ENCODE measurements around the gene HOGA1. TPM values are rescaled to one million over a fixed set of nuclear protein-coding genes. Genes with fewer than 3 reads are reported as not detected.
"Not testable (repeated sequence)": the region's sequence is repeated elsewhere in the genome, so short reads cannot be mapped to it uniquely, and the experiment has no call there.

The HOGA1 gene
- total RNA-seq, 4 donors from 2014 or later = 0.67 to 4.5 (median 0.93) TPM

DNA sequence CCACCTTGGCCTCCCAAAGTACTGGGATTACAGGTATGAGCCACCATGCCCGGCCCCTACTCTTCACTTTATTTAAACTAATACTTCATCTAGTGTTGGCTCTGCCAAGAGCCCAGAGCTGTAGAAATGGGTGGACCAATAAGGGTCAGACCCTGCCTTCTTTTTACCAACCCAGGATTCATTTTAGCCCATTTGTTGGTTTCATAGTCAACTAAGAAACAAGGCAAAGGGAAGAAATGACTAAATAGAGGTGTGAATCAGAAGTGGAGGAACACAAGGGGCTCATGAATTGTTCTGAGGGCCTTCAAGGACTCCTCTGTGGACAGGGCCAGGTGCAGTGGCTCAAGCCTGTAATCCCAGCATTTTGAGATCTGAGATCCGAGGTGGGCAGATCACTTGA is 10.5 kb upstream of the HOGA1 start:
- DNase-seq = no peak
- WGBS, 2 donors = 43 to 50% methylated on average over 2 of the region's 2 CpGs
- H3K36me3 ChIP-seq = peaks cover 3 to 16% of the 10 kb centered on the region in 2 donors
- no peaks in the 10 kb centered on the region for H3K27me3 ChIP-seq
- H3K27ac ChIP-seq = peak overlapping the region in 2 of 3 donors; percentile 67 to 77
- TF ChIP-seq POLR2A (IDR thresholded peaks at IDR 0.05) = no peak
- TF ChIP-seq, protein P1, sequence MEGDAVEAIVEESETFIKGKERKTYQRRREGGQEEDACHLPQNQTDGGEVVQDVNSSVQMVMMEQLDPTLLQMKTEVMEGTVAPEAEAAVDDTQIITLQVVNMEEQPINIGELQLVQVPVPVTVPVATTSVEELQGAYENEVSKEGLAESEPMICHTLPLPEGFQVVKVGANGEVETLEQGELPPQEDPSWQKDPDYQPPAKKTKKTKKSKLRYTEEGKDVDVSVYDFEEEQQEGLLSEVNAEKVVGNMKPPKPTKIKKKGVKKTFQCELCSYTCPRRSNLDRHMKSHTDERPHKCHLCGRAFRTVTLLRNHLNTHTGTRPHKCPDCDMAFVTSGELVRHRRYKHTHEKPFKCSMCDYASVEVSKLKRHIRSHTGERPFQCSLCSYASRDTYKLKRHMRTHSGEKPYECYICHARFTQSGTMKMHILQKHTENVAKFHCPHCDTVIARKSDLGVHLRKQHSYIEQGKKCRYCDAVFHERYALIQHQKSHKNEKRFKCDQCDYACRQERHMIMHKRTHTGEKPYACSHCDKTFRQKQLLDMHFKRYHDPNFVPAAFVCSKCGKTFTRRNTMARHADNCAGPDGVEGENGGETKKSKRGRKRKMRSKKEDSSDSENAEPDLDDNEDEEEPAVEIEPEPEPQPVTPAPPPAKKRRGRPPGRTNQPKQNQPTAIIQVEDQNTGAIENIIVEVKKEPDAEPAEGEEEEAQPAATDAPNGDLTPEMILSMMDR (IDR thresholded peaks at IDR 0.05) = no peak
- intact Hi-C loops (cut with DNase I) = no loop called here
- peaks cover 16 to 21% of the 10 kb centered on the region in 2 donors for H3K4me1 ChIP-seq
- H3K4me3 ChIP-seq (replicated peaks in 1 of 3) = no peak overlapping the region
- H3K9me3 ChIP-seq = no peaks in the 10 kb centered on the region

DNA sequence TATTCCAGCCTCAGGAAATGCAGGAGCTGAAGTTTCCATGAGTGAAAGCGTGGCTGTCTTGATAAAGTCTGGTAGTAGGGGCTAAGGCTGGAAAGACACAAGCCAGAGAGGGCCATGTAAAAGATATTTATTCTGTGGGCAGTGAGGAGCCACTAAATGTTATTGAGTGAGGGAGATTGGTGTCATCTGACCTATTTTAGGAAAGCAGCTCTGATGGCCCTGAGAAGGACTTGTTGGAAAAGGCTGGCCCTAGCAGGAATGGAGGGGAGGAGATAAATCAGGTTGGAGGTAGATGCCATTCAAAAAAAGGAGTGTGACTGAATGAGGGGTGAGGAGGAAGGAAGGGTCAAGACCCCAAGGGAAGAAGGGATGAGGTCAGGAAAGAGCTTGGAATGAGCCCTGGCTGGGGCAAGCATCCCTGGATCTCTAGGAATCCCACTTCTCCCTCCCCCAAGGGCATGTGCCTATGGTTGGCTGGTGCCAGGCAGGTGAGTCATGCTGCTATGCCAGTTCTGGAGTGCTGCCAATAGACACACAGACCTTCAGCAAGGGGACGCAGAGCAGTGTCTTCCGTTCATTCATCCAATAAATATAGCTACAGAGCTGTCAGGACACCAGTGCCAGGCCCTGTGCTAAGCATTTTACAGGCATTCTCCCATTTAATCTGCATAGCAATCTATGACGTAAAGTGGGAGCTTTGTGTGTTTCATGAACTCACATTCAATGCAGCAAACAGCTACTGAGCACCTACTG is 9.6 kb upstream of the HOGA1 start:
- H3K27ac ChIP-seq = peak overlapping the region; percentile 57 to 77 (median 67)
- peak; percentile 94 to 96 for DNase-seq
- no peaks in the 10 kb centered on the region for H3K9me3 ChIP-seq
- intact Hi-C loops (cut with DNase I) = no loop called here
- no peaks in the 10 kb centered on the region for H3K27me3 ChIP-seq
- H3K4me1 ChIP-seq = peaks cover 16 to 21% of the 10 kb centered on the region in 2 donors
- WGBS, 2 donors = 50 to 54% methylated on average over 4 of the region's 4 CpGs
- no peak for TF ChIP-seq POLR2A (IDR thresholded peaks at IDR 0.05)
- TF ChIP-seq, protein P1 (IDR thresholded peaks at IDR 0.05) = no peak
- H3K36me3 ChIP-seq = peaks cover 3 to 13% of the 10 kb centered on the region in 2 donors
- no peak overlapping the region for H3K4me3 ChIP-seq (replicated peaks in 1 of 3)

- peaks cover 16 to 21% of the 10 kb centered on the region in 2 donors for H3K4me1 ChIP-seq
- H3K27ac ChIP-seq = peak overlapping the region; percentile 57 to 77 (median 67)
- H3K36me3 ChIP-seq = peaks cover 3 to 6% of the 10 kb centered on the region in 2 donors
- no peak overlapping the region for H3K4me3 ChIP-seq (replicated peaks in 1 of 3)
- no peak for DNase-seq
- no peaks in the 10 kb centered on the region for H3K9me3 ChIP-seq
- intact Hi-C loops (cut with DNase I) = no loop called here
- no peaks in the 10 kb centered on the region for H3K27me3 ChIP-seq
- TF ChIP-seq, protein P1 (IDR thresholded peaks at IDR 0.05) = no peak
- TF ChIP-seq POLR2A (IDR thresholded peaks at IDR 0.05) = no peak
- 89 to 91% methylated on average over 6 of the region's 6 CpGs for WGBS, 2 donors
Observed at GRCh38 chr10:97575127-97575668, 9.0 kb upstream of the HOGA1 start.

DNA sequence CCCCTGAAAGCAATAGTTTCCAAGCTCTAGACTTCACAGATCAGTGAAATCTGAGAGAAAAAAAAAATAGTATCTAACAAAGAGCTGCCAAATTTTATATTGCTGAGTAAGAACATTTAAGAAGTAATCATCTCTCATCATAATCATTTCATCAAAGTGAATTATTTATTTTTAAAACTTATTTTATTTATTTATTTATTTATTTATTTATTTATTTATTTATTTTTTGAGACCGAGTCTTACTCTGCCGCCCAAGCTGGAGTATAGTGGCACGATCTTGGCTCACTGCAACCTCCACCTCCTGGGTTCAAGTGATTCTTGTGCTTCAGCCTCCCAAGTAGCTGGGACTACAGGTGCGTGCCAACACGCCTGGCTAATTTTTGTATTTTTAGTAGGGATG is 7.7 kb upstream of the HOGA1 start:
- H3K4me3 ChIP-seq (replicated peaks in 1 of 3); H3K36me3 ChIP-seq; intact Hi-C loops (cut with DNase I); H3K27ac ChIP-seq; H3K9me3 ChIP-seq; DNase-seq; H3K27me3 ChIP-seq: not testable (repeated sequence)
- WGBS, 2 donors = 31 to 35% methylated on average over 5 of the region's 5 CpGs
- H3K4me1 ChIP-seq = peaks cover 16 to 21% of the 10 kb centered on the region in 2 donors

- Histone ChIP-seq H3K4me1 (peaks cover 10 to 13% of the 10 kb centered on the region in 2 donors), H3K9me3 (no peaks in the 10 kb centered on the region), H3K27me3 (no peaks in the 10 kb centered on the region), H3K36me3 (no peaks in the 10 kb centered on the region), H3K27ac (no peak overlapping the region), H3K4me3 (replicated peaks in 1 of 3) (no peak overlapping the region)
- DNase-seq = no peak
- TF ChIP-seq, protein P1 (IDR thresholded peaks at IDR 0.05) = no peak
- TF ChIP-seq POLR2A (IDR thresholded peaks at IDR 0.05) = no peak
- intact Hi-C loops (cut with DNase I) = no loop called here
- WGBS, 2 donors = 73 to 86% methylated on average over 4 to 8 of the region's 9 CpGs
Observed at GRCh38 chr10:97577701-97578100, 6.5 kb upstream of the HOGA1 start.
